ENCODE measurements around the gene MCMBP.

Gene MCMBP

GRCh38 chr10:119781498-119781897 is 91.1 kb downstream of the MCMBP start:
- no peak for DNase-seq

DNA sequence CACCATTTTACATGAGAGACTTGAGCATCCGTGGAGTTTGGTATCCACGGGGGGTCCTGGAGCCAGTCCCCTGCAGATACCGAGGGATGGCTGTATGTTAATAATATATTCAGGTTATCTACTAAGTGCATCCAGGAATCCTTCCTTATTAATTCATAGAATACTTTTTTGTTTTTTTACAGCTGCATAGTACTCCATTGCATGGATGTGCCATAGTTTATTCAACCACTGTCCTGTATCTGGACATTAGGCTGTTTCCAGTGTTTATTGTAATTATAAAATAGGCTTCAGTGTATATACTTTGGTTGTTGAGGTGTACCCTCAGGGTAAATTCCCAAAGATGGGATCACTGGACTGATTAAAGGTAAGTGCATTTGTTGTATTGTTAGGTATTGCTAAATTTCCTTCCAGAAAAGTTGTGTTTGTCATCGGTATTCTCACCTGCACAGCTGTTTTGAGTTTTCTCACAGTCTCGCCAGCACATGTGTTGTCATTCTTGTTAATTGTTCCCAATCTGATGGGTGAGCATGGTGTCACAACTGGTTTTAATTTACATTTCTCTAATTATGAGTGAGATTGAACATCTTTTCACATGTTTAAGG is 91.7 kb downstream of the MCMBP start:
- DNase-seq = no peak
